Nephron (organoid): ENCODE results near the gene CUX1.

Experiments used
- H3K27ac Mint-ChIP-seq, 3 experiments: 2 replicates each; pipeline ENCODE4 v1.8.0; 2020; ENCODE audit warnings: mixed read lengths in 3 of 3, mild to moderate bottlenecking in 2 of 3, moderate library complexity in 1 of 3
- H3K27me3 Mint-ChIP-seq: 2 replicates; pipeline ENCODE4 v1.8.0; 2021; ENCODE audit warnings: low read depth, mild to moderate bottlenecking, moderate library complexity, mixed read lengths
- H3K36me3 Mint-ChIP-seq: 2 replicates; pipeline ENCODE4 v1.8.0; 2020; ENCODE audit warnings: low read depth, mixed read lengths
- H3K4me1 Mint-ChIP-seq: 2 replicates; pipeline ENCODE4 v1.8.0; 2020; ENCODE audit warnings: mixed read lengths
- H3K4me3 Mint-ChIP-seq, 3 experiments: 2 replicates each; pipeline ENCODE4 v1.8.0; 2020; ENCODE audit warnings: mild to moderate bottlenecking in 3 of 3, mixed read lengths in 3 of 3, moderate library complexity in 2 of 3
- H3K9me3 Mint-ChIP-seq: 2 replicates; pipeline ENCODE4 v1.8.0; 2020; ENCODE audit warnings: mixed read lengths
- CTCF ChIP-seq, 3 experiments: fragments of 200-600 bp; sonication (generic); IDR thresholded peaks; one replicate each; pipeline ENCODE4 v1.5.0; 2021; ENCODE audit warnings: antibody characterized with exemption in 3 of 3; ENCODE audit not compliant: unreplicated experiment in 3 of 3

CUX1 gene

GRCh38 chr7:102080434-102081243, 263.2 kb downstream of the CUX1 start:
- TF ChIP-seq CTCF (IDR thresholded peaks at IDR 0.05; ENCODE audit: unreplicated experiment in 3 of 3): no peak
- peaks cover 8% of the 10 kb centered on the region for H3K4me1 Mint-ChIP-seq
- H3K9me3 Mint-ChIP-seq: peaks cover 12% of the 10 kb centered on the region
- H3K27me3 Mint-ChIP-seq: no peaks in the 10 kb centered on the region
- peaks cover 70% of the 10 kb centered on the region for H3K36me3 Mint-ChIP-seq
- no peak overlapping the region for H3K27ac Mint-ChIP-seq
- H3K4me3 Mint-ChIP-seq: no peak overlapping the region

GRCh38 chr7:102081244-102081627, 263.8 kb downstream of the CUX1 start:
- H3K27ac Mint-ChIP-seq: no peak overlapping the region
- H3K36me3 Mint-ChIP-seq: peaks cover 71% of the 10 kb centered on the region
- peaks cover 8% of the 10 kb centered on the region for H3K4me1 Mint-ChIP-seq
- no peak for TF ChIP-seq CTCF (IDR thresholded peaks at IDR 0.05; ENCODE audit: unreplicated experiment in 3 of 3)
- peaks cover 14% of the 10 kb centered on the region for H3K9me3 Mint-ChIP-seq
- no peaks in the 10 kb centered on the region for H3K27me3 Mint-ChIP-seq
- H3K4me3 Mint-ChIP-seq: no peak overlapping the region

- no peak overlapping the region for H3K4me3 Mint-ChIP-seq
- peaks cover 8% of the 10 kb centered on the region for H3K4me1 Mint-ChIP-seq
- peaks cover 80% of the 10 kb centered on the region for H3K36me3 Mint-ChIP-seq
- peaks cover 19% of the 10 kb centered on the region for H3K9me3 Mint-ChIP-seq
- H3K27me3 Mint-ChIP-seq: no peaks in the 10 kb centered on the region
- no peak for TF ChIP-seq CTCF (IDR thresholded peaks at IDR 0.05; ENCODE audit: unreplicated experiment in 3 of 3)
- no peak overlapping the region for H3K27ac Mint-ChIP-seq
These were observed 265.4 kb downstream of the CUX1 start for GRCh38 chr7:102082693-102083368.

- Mint-ChIP-seq H3K9me3 (peaks cover 32% of the 10 kb centered on the region), H3K27me3 (no peaks in the 10 kb centered on the region), H3K4me1 (no peaks in the 10 kb centered on the region), H3K27ac (no peak overlapping the region), H3K4me3 (no peak overlapping the region), H3K36me3 (peaks cover 86% of the 10 kb centered on the region)
- no peak for TF ChIP-seq CTCF (IDR thresholded peaks at IDR 0.05; ENCODE audit: unreplicated experiment in 3 of 3)
These were observed 267.9 kb downstream of the CUX1 start for GRCh38 chr7:102085218-102085772.

- H3K4me1 Mint-ChIP-seq: peaks cover 9% of the 10 kb centered on the region
- H3K27ac Mint-ChIP-seq: no peak overlapping the region
These were observed 272.0 kb downstream of the CUX1 start for GRCh38 chr7:102089175-102090098.

More at GRCh38 chr7:102089175-102090098, 272.0 kb downstream of the CUX1 start:
- TF ChIP-seq CTCF (IDR thresholded peaks at IDR 0.05; ENCODE audit: unreplicated experiment in 3 of 3): no peak
- Mint-ChIP-seq H3K36me3 (peaks cover 56% of the 10 kb centered on the region), H3K4me3 (no peak overlapping the region), H3K9me3 (peaks cover 26% of the 10 kb centered on the region), H3K27me3 (no peaks in the 10 kb centered on the region)
